PC-9 (cell line): ENCODE results near the gene DPP4.

Experiments used
- CTCF ChIP-seq: fragments of 200-600 bp; sonication (generic); conservative IDR thresholded peaks from 2 replicates; pipeline ENCODE4 v1.6.1; 2017; ENCODE audit warnings: mixed run types, antibody characterized with exemption, mild to moderate bottlenecking, moderate library complexity
- EZH2 ChIP-seq: fragments of 200-600 bp; sonication (generic); IDR thresholded peaks from 2 replicates; pipeline ENCODE4 v1.8.0; 2017; ENCODE audit warnings: antibody characterized with exemption, low read depth

- no peak for TF ChIP-seq CTCF
- TF ChIP-seq EZH2: no peak
Observed at GRCh38 chr2:162012565-162013058, 61.4 kb downstream of the DPP4 start.
